H1 (cell line): ENCODE data around the gene HTR3C. TPM values are rescaled to one million over a fixed set of nuclear protein-coding genes. Genes with fewer than 3 reads are reported as not detected.

Source experiments
- CHD1 ChIP-seq: IDR thresholded peaks from 2 replicates; pipeline ENCODE4 v1.6.1; 2012; ENCODE audit warnings: low read depth, low read length, improper control_type of control experiment
- CHD7 ChIP-seq: fragments of 300-600 bp; sonication (generic); IDR thresholded peaks from 2 replicates; pipeline ENCODE4 v1.7.1; 2012; ENCODE audit warnings: low read length, moderate library complexity, mild to moderate bottlenecking, inconsistent platforms; ENCODE audit not compliant: insufficient replicate concordance
- RBBP5 ChIP-seq: IDR thresholded peaks from 2 replicates; pipeline ENCODE4 v1.7.1; 2012; ENCODE audit warnings: low read depth, mild to moderate bottlenecking, inconsistent platforms, low read length, moderate library complexity, borderline replicate concordance
- SUZ12 ChIP-seq: fragments of 200-600 bp; sonication (generic); IDR thresholded peaks from 2 replicates; pipeline ENCODE4 v1.6.1; 2012; ENCODE audit warnings: mild to moderate bottlenecking, inconsistent platforms, low read length, moderate library complexity, mixed read lengths
- polyA plus RNA-seq, 7 experiments: library from polyadenylated mRNA; depleted of rRNA in 3 of 7; stranded (reverse) in 5 of 7; unstranded in 2 of 7; fragments of >200 nt in 5 of 7; fragments of 200-250 nt in 2 of 7; gene quantifications; 1 replicate in 5 of 7; 2 replicates in 1 of 7; 4 replicates in 1 of 7; pipeline versions ENCODE4 v1.2.1 to v1.2.3, GENCODE V29; 2011 to 2013; ENCODE audit warnings: missing spikeins in 2 of 7, mixed read lengths in 2 of 7
- total RNA-seq: library from RNA; stranded (reverse); fragmentation: NEBNext Ultra II Directional; extraction: Animal tissue kit (Norgen Biotek cat#: 25700); gene quantifications from 2 replicates; pipeline ENCODE4 v1.2.1, GENCODE V29; 2021

The HTR3C gene
- total and polyA plus RNA-seq, 2 of the 8 experiments (the other 6 are each of a cell fraction or from before 2014, with no cell fraction given): 0.03 TPM; not detected in 1

DNA sequence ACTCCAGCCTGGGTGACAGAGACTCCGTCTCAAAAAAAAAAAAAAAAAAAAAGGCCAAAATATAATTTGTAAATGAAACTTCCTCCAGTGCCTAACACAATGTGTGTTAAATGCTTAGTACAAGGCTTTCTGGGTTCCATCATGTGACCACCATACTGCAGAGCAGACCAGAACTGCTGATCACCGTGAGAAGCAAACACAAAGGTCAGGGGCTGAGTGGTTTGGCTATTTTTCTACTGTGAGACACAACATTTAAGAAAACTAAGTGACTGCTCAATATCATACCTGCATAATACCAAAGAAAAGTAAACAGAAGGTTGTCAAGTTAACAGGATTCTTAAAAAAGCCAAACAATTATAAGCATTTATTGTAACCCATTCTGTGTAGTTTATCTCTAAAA lies 48.4 kb upstream of the HTR3C start (continued):
- TF ChIP-seq CHD7: no peak
- no peak for TF ChIP-seq RBBP5
- no peak for TF ChIP-seq CHD1
- no peak for TF ChIP-seq SUZ12
